Parathyroid adenoma (tissue), 2 donors: ENCODE measurements around the gene CALHM2.

Experiments
- H2AFZ ChIP-seq: fragments of 300-600 bp; sonication (generic); one replicate; pipeline ENCODE4 v1.7.0; 2017; ENCODE audit warnings: antibody characterized with exemption, mild to moderate bottlenecking
- H3K27ac ChIP-seq: fragments of 300-600 bp; sonication (generic); one replicate; pipeline ENCODE4 v1.7.0; 2017
- H3K27me3 ChIP-seq: fragments of 300-600 bp; sonication (generic); one replicate; pipeline ENCODE4 v1.7.0; 2017; ENCODE audit warnings: low read length; ENCODE audit not compliant: control insufficient read depth, insufficient read depth
- H3K36me3 ChIP-seq: fragments of 300-600 bp; sonication (generic); one replicate; pipeline ENCODE4 v1.7.0; 2017; ENCODE audit warnings: low read length; ENCODE audit not compliant: control insufficient read depth, insufficient read depth
- H3K4me1 ChIP-seq: fragments of 300-600 bp; sonication (generic); one replicate; pipeline ENCODE4 v1.7.0; 2017; ENCODE audit warnings: control low read depth
- H3K4me2 ChIP-seq: fragments of 300-600 bp; sonication (generic); one replicate; pipeline ENCODE4 v1.7.0; 2017; ENCODE audit warnings: low read length
- H3K4me3 ChIP-seq: fragments of 300-600 bp; sonication (generic); one replicate; pipeline ENCODE4 v1.7.0; 2017; ENCODE audit warnings: low read depth, low read length
- H3K79me2 ChIP-seq: fragments of 300-600 bp; sonication (generic); one replicate; pipeline ENCODE4 v1.7.0; 2017; ENCODE audit warnings: control low read depth
- H3K9ac ChIP-seq: fragments of 300-600 bp; sonication (generic); one replicate; pipeline ENCODE4 v1.7.0; 2017; ENCODE audit warnings: mild to moderate bottlenecking
- H3K9me3 ChIP-seq: fragments of 300-600 bp; sonication (generic); one replicate; pipeline ENCODE4 v1.7.0; 2017; ENCODE audit warnings: low read length; ENCODE audit not compliant: control insufficient read depth
- TF ChIP-seq, protein P1 (sequence below): fragments of 300-600 bp; sonication (generic); IDR thresholded peaks from one replicate; pipeline ENCODE4 v1.7.0; 2017; ENCODE audit warnings: antibody characterized with exemption, mild to moderate bottlenecking
- donor health status: primary hyperparathyroidism.

CALHM2 gene

DNA sequence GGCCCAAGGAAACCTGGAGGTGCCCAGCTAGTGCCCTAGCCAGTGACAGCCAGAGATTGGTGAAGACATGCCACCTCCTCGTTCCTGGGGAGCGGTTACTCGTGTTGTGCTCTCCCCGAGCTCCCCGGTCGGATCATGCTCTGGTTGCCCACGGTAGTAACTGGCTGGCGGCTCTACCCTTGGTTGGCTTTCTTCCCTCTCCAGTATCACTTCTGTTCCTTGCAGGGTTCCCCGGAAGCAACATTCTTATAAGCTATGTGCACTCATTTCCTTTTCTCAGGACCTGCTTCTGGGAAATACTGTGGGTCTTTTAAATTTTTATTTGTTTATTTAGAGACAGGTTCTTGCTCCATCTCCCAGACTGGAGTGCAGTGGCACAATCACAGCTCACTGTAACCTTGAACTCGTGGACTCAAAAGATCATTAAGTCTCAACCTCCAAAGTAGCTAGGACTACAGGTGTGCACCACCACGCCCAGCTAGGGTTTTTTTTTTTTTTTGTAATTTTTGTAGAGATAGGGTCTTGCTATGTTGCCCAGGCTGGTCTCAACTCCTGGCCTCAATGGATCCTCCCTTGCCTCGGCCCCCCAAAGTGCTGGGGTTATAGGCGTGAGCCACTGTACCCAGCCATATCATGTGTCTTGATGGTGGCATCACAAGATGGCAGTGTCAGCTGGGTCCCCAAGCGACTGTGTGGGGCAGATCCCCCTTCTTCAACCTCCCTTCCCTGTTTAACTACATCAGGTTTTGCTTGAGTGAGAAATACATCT lies 13.4 kb upstream of the CALHM2 start:
- no peak overlapping the region for H3K4me2 ChIP-seq
- no peak overlapping the region for H3K9ac ChIP-seq
- no peaks in the 10 kb centered on the region for H3K4me1 ChIP-seq
- H3K9me3 ChIP-seq = no peaks in the 10 kb centered on the region
- H3K27me3 ChIP-seq = no peaks in the 10 kb centered on the region
- TF ChIP-seq, protein P1, sequence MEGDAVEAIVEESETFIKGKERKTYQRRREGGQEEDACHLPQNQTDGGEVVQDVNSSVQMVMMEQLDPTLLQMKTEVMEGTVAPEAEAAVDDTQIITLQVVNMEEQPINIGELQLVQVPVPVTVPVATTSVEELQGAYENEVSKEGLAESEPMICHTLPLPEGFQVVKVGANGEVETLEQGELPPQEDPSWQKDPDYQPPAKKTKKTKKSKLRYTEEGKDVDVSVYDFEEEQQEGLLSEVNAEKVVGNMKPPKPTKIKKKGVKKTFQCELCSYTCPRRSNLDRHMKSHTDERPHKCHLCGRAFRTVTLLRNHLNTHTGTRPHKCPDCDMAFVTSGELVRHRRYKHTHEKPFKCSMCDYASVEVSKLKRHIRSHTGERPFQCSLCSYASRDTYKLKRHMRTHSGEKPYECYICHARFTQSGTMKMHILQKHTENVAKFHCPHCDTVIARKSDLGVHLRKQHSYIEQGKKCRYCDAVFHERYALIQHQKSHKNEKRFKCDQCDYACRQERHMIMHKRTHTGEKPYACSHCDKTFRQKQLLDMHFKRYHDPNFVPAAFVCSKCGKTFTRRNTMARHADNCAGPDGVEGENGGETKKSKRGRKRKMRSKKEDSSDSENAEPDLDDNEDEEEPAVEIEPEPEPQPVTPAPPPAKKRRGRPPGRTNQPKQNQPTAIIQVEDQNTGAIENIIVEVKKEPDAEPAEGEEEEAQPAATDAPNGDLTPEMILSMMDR = no peak
- no peak overlapping the region for H3K4me3 ChIP-seq
- H3K36me3 ChIP-seq = no peaks in the 10 kb centered on the region
- H3K79me2 ChIP-seq = no peaks in the 10 kb centered on the region
- no peak overlapping the region for H2AFZ ChIP-seq
- H3K27ac ChIP-seq = no peak overlapping the region

DNA sequence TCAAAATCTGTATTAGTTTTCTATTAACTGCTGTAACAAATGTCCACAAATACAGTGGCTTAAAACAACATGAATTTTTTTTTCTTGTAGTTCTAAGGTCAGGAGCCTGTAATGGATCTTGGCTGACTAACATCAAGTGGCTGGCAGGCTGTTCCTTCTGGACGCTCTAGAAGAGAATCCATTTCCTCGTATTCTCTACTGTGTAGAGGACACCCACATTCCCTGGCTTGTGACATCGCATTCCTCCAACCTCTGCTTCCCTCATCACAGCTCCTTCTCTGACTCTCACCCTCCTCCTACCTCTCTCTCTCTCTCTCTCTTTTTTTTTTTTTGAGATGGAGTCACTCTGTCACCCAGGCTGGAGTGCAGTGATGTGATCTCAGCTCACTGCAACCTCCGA lies 11.3 kb upstream of the CALHM2 start:
- TF ChIP-seq, protein P1 = no peak
- Histone ChIP-seq H3K4me1 (no peaks in the 10 kb centered on the region), H3K4me2 (no peak overlapping the region), H3K36me3 (no peaks in the 10 kb centered on the region), H3K27me3 (no peaks in the 10 kb centered on the region), H3K4me3 (no peak overlapping the region), H3K9me3 (no peaks in the 10 kb centered on the region), H2AFZ (no peak overlapping the region), H3K79me2 (no peaks in the 10 kb centered on the region), H3K9ac (no peak overlapping the region), H3K27ac (no peak overlapping the region)

DNA sequence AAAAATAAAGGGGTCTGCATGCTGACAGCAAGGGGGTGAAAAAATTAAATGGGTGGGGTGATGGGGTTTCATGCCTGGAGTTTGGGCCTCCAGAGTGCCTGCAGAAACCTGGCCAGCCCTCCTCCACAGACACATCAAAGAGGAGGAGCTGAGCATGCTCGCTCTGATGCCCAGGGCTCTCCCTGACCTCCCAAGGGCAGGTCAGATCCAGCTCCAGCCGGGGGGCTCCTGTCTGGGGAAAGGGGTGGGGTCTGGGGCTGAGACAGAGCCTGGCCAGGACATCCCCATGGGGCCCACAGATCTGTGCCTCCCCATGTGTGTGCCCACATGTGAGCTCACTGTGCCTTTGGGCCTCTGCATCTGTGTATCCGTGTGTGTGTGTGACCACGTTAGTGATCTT lies 7.4 kb upstream of the CALHM2 start:
- Histone ChIP-seq H3K9me3 (no peaks in the 10 kb centered on the region), H3K79me2 (no peaks in the 10 kb centered on the region), H3K9ac (no peak overlapping the region), H3K4me2 (no peak overlapping the region), H3K4me1 (no peaks in the 10 kb centered on the region), H3K4me3 (no peak overlapping the region), H3K36me3 (no peaks in the 10 kb centered on the region), H3K27ac (no peak overlapping the region), H3K27me3 (no peaks in the 10 kb centered on the region), H2AFZ (no peak overlapping the region)
- TF ChIP-seq, protein P1 = no peak

DNA sequence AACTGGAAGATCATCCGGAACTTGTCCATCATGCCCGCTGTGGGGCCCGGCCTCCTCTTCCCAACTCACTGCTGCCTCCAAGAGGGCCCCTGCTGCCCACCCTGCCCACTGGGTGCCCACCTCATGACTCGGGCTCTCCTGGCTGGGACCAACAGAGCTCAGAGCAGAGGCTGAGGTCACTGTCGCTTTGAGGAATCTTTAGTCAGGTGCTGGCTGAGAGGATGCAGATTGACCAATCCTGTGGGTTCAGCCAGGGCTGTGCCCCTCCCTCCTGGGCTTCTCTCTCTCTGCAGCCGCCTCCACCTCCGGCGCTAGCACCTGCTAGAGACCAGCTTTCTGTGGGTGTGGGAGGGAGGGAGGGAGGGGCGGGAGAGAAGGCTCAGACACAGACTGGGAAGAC lies 6.5 kb upstream of the CALHM2 start, which contains the start of gene CALHM1:
Gene CALHM1 (minus strand): TSS at position 181 of the 400 bp plus-strand sequence. CDS start 149 bp downstream, at position 32.
- Histone ChIP-seq H2AFZ (no peak within 1 kb of the TSS), H3K9ac (no peak within 1 kb of the TSS), H3K27me3 (no peaks in the 10 kb centered on the region), H3K27ac (no peak within 1 kb of the TSS), H3K9me3 (no peaks in the 10 kb centered on the region), H3K4me3 (no peak within 1 kb of the TSS), H3K4me2 (no peak within 1 kb of the TSS), H3K36me3 (no peaks in the 10 kb centered on the region), H3K4me1 (no peaks in the 10 kb centered on the region), H3K79me2 (no peaks in the 10 kb centered on the region)
- TF ChIP-seq, protein P1 = no peak
